HG03066 (cell line): Measurements from ENCODE around the gene OSCP1.
"Not testable (repeated sequence)": the region's sequence is repeated elsewhere in the genome, so short reads cannot be mapped to it uniquely, and the experiment has no call there.

Experiments
- ATAC-seq: cut with Tn5 transposase; IDR thresholded peaks from one replicate; pipeline ENCODE4 v1.9.1; 2021; ENCODE audit warnings: low read depth; ENCODE audit not compliant: unreplicated experiment

Gene OSCP1

GRCh38 chr1:36450270-36450918 lies at the start of gene OSCP1:
Gene OSCP1, minus strand, starts transcription at chr1:36450451. Its CDS starts 82 bp downstream, at chr1:36450369.
- peak; percentile 96 for ATAC-seq

DNA sequence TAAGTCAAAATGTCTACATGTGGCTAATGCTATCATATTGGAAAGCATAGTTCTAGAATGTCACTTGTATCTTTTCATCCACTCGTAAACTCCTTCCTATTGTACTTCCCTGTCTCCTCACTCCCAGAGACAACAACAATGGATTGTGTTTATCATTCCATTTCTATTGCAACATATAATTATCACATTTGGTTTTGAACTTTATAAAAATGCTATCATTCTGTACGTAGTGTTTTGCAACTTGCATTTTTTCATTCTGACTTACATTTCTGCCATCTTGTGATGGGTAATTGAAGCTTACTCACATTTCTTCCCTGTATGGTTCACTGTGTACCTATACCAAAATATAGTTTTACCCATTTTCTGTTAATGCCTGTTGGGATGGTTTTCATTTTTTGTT lies 47.0 kb upstream of the OSCP1 start:
- no peak for ATAC-seq

DNA sequence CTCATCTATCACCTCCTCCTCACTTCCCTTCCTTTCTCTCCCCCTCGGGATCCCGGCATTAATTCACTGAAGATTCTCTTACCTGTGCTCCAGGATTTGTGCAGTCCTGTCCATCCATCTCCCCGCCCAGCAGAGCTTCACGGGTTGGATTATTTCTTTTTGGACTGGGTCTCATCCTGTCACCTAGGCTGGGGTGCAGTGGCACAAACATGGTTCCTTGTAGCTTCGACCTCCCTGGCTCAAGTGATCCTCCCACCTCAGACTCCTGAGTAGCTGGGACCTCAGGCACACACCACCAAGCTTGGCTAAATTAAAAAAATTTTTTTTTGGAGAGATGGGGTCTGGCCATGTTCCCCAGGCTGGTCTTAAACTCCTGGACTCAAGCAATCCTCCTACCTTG lies 44.7 kb upstream of the OSCP1 start:
- ATAC-seq = no peak

DNA sequence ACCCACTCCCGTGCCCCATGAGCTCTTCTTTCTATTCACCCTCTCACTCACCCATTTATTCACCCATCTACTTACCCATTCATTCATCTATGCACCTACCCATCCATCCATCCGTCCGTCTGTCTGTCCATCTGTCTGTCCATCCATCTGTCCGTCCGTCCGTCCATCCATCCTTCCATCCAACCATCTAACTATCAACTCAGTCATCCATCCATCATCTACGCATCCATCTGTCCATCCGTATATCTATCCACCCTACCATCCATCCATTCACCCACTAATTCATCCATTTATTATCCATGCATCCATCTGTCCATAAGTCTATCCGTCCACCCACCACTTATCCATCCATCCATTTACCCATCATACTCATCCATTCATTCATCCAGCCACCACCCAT lies 43.3 kb upstream of the OSCP1 start:
- no peak for ATAC-seq

GRCh38 chr1:36492491-36492890 lies 42.2 kb upstream of the OSCP1 start:
- ATAC-seq = no peak

DNA sequence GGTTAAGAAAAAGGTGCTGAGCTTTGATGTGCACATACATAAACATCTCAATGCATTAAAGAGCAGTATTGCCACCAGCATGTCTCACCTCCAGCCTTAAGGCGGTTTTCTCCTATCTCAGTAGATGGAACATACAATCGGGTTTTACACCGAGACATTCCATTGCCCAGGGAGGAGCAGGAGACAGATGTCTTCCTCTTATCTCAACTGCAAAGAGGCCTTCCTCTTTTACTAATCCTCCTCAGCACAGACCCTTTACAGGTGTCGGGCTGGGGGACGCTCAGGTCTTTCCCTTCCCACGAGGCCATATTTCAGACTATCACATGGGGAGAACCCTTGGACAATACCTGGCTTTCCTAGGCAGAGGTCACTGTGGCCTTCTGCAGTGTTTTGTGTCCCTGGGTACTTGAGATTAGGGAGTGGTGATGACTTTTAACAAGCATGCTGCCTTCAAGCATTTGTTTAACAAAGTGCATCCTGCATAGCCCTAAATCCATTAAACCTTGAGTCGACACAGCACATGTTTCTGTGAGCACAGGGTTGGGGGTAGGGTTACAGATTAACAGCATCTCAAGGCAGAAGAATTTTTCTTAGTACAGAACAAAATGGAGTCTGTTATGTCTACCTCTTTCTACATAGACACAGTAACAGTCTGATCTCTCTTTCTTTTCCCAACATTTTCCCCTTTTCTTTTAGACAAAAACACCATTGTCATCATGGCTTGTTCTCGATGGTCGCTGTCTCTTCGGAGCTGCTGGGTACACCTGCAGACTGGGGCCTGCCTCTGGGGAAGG lies 39.2 kb upstream of the OSCP1 start:
- not testable (repeated sequence) for ATAC-seq

- no peak for ATAC-seq
Measured at GRCh38 chr1:36487906-36488305, 37.7 kb upstream of the OSCP1 start.

GRCh38 chr1:36487336-36487725 lies 37.1 kb upstream of the OSCP1 start:
- not testable (repeated sequence) for ATAC-seq

DNA sequence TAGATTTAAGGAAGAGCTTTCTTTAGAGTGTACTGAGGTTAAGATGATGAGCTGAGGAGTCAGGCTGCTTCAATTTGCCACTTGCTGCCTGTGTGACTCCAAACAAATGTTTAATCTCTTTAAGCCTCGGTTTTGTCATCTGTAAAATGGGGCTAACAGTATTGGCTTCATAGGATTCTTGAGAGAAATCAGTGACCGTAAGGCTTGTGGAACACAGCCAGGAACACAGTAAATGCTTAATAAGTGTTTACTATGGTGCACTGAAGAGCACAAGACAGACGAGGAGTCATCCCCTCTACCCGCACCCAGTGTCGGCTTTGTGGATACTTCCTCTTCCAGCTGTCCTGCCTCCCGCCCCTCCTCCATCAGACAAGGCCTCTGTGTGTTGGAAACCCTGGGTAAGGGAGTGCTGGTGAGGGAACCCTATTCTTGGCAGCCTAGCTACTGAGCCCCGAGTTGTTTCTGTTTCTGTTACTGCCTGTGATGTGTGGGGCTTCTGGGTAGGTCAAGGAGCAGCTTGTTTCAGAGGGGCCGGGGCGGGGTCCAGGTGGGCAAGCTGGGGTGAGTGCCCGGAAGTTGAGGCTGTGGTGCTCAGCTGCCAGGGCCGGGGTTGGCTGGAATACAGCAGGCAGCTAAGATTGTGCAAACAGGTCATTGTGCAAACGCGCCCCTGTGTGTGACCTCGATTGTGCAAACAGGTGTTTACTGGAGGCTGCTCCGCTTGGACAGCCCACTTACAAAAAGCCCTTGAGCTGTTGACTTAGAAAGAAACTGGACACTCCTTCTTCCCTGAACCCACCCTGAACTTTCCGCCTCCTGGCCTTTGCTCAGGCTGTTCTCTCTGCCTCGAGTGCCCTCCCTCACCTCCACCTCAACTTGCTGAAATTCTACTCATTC lies 36.4 kb upstream of the OSCP1 start:
- ATAC-seq = no peak

GRCh38 chr1:36486093-36486438 lies 35.8 kb upstream of the OSCP1 start:
- no peak for ATAC-seq

- ATAC-seq = no peak
Measured at GRCh38 chr1:36484099-36484498, 33.8 kb upstream of the OSCP1 start.

DNA sequence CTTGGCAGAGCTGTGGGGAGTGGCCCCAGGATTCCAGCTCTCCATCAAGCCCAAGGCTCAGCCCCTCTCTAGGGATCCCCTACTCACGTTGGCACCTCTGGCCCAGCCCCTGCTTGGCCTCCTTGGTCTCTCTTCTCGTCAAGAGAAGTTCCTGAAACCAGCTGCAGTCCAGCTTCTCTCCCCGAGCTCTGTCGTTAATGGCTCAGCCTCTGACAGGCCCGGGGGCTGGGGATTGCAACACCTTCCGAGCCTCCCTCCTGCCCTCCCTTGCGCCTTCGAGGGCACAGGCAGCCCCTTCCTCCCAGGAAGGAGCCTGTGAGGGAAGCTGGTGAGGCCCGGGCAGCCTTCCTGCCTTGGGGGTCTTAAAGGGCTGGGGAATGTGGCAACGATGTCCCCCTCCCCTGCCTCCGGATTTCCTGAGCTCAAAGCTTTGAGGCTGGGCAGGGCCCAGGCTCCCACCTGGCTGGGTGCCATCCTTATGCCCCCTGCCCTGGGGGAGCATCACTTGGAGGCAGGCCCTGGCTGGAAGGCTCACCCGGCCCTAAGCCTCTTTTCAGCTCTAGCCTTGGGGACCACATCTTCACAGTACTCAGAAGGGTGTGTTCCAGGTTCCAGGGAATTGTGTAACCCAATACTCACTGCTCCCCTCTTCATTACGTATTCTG lies 32.6 kb upstream of the OSCP1 start, which contains the start of gene CSF3R:
TSS of gene CSF3R (minus strand) at position 190 of the 665 bp plus-strand sequence. CDS start 3,417 bp downstream, outside the sequence.
- ATAC-seq = no peak

DNA sequence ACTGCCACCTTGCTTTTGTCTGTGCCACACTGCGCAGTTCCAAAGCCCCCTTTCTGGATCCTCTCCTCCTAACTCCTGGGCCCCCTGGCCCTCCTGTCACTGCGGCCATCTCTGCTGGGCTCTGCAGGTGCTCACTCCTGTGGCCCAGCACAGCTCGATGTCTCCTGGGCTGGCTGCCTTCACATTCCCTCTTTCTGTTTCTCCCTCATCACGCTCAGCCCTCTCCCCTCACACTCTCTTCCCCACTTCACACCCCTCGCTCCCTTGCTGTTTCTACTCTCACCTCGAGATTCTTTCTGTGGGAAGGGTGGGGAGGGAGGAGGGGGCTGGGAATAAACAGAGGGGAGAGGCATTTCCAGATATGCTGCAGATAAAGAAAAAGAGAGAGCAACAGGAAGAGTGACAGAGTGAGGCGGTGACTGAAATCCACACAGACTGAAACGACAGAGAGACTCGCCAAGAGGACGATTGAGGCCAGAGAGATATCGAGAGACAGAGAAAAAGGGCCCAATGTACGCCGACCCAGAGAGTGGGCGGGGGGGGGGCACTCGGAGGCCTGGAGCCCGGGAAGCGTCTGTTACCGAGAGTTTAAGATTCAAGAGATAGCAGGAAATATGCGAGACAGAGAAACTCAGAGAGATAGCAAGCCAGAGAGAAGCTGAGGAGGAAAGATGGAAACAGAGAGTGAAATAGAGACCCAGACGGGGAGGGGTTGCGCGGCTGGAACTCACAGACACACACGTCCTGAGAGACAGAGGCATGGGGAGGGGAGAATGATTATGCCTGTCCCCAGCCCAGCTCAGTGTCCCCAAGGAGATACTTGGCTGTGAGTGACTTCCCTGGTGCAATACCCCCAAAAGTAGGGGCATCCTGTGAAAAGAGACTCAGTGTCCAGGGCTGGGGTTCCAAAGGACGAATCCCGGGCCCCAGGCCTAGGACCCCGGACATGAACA lies 31.8 kb upstream of the OSCP1 start:
- no peak for ATAC-seq

DNA sequence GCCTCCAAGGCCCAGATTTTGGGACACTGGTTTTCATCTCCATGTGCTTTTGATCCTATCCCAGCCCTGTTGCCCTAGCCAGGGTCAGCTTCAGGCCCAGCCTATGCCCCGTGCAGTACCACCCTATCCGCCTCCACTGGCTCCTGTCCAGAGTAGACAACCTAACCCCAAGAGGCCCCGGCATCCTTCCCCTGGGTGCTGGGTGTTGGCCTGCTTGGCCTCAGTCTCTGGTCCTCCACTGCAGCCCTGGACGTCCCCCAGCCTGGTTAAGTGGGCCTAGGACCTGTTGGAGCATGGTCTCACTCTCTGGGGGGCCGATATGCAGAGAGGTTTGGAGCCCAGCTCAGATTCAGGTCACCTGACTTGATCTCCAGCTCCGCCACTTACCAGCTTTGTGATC lies 30.8 kb upstream of the OSCP1 start:
- no peak for ATAC-seq

GRCh38 chr1:36480161-36480560 lies 29.9 kb upstream of the OSCP1 start:
- ATAC-seq = no peak

DNA sequence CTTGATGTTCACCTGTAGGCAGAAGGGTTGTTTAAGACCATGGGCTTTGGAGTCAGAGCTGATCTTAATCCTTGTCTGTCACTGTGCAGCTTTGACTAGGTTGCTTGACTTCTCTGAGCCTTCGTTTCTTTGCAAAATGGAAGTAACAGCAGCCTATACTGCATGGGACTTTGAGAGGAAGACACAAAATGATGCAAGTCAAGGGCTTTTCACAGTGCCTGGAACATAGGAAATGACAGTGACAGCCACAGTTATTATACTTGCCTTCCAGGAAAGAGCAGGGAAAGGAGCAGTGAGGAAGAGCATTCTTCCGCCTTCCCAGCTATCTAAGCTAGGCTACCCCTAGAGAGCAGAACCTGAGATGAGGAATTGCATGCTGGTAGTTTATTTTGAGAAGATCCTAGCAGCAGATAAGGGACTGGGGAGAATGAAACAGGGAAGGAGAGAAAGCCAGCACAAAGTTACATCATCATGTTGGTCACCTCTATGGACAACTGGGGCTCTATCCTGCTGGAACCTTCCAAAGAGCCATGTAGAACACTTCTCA lies 29.3 kb upstream of the OSCP1 start:
- no peak for ATAC-seq

DNA sequence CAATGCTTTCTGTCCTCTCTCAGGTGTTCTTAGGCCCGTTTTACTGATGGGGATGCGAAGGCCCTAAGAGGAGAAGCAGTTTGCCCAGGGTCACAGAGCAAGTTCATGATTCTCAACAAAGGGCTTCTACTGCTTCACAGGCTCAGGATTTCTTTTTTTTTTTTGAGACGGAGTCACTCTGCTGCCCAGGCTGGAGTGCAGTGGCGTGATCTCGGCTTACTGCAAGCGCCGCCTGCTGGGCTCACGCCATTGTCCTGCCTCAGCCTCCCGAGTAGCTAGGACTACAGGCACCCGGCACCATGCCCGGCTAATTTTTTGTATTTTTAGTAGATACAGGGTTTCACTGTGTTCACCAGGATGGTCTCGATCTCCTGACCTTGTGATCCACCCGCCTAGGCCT lies 27.4 kb upstream of the OSCP1 start:
- ATAC-seq = not testable (repeated sequence)

GRCh38 chr1:36476945-36477344 lies 26.7 kb upstream of the OSCP1 start:
- no peak for ATAC-seq

- no peak for ATAC-seq
Measured at GRCh38 chr1:36475910-36476604, 25.8 kb upstream of the OSCP1 start.
